ENCODE data around the gene KIF1A.

DNA sequence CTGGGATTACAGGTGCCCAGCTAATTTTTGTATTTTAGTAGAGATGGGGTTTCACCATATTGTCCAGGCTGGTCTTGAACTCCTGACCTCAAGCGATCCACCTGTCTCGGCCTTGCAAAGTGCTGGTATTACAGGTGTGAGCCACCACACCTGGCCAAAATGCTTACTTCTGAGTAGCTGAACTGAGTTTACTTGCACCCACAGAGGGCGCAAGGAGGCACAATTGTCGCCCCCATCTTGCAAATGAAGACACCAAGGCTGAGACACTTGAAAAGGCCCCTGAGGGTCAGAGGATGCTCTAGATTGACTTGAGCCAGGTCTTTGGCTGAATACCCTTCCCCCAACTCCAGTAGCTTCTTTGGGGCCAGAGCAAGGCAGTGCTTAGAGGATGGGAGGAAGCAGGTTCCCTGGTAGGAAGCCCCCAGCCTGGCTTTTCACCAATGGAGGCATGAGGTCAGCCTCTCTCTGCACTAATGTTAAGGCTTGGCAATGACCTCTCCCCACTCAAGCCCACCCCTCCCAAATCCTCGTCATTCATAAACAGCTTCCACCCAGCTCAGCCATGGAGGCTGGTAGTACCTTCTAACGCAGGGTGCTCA lies 14.5 kb upstream of the KIF1A start:
- TF ChIP-seq, protein P1, sequence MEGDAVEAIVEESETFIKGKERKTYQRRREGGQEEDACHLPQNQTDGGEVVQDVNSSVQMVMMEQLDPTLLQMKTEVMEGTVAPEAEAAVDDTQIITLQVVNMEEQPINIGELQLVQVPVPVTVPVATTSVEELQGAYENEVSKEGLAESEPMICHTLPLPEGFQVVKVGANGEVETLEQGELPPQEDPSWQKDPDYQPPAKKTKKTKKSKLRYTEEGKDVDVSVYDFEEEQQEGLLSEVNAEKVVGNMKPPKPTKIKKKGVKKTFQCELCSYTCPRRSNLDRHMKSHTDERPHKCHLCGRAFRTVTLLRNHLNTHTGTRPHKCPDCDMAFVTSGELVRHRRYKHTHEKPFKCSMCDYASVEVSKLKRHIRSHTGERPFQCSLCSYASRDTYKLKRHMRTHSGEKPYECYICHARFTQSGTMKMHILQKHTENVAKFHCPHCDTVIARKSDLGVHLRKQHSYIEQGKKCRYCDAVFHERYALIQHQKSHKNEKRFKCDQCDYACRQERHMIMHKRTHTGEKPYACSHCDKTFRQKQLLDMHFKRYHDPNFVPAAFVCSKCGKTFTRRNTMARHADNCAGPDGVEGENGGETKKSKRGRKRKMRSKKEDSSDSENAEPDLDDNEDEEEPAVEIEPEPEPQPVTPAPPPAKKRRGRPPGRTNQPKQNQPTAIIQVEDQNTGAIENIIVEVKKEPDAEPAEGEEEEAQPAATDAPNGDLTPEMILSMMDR (IDR thresholded peaks at IDR 0.05; ENCODE audit: low read length) = no peak
- TF ChIP-seq EZH2 (optimal IDR thresholded peaks at IDR 0.05; ENCODE audit: low read depth, low read length) (no peak), EZH2phosphoT487 (IDR thresholded peaks at IDR 0.05; ENCODE audit: low read length) (no peak)

Data from MM.1S (cell line).